HepG2 (cell line): ENCODE measurements around the gene ZFHX3. TPM values are rescaled to one million over a fixed set of nuclear protein-coding genes. Genes with fewer than 3 reads are reported as not detected.

Experiments used
- ATF7 ChIP-seq, 2 experiments: fragments of 450-650 bp in 1 of 2; sonication (generic) in 1 of 2; formaldehyde crosslinking in 1 of 2; IDR thresholded peaks; 2 replicates each; pipeline versions ENCODE4 v1.4.0 to v1.6.1; 2016 to 2020; ENCODE audit warnings: antibody characterized with exemption in 1 of 2, mild to moderate bottlenecking in 1 of 2, missing genetic modification reagents in 1 of 2
- EED ChIP-seq: sonication (generic); formaldehyde crosslinking; IDR thresholded peaks from 2 replicates; pipeline ENCODE4 v1.5.0; 2020; ENCODE audit warnings: mild to moderate bottlenecking, missing genetic modification reagents
- SRSF1 ChIP-seq: fragments of 200-400 bp; formaldehyde crosslinking; optimal IDR thresholded peaks from 2 replicates; pipeline ENCODE3; 2017; ENCODE audit warnings: mild to moderate bottlenecking, low read depth, low read length, moderate library complexity
- ZNF567 ChIP-seq: sonication (generic); formaldehyde crosslinking; IDR thresholded peaks from 2 replicates; pipeline ENCODE4 v1.8.1; 2023; ENCODE audit warnings: mild to moderate bottlenecking, missing genetic modification reagents, borderline replicate concordance
- ZNF672 ChIP-seq: sonication (generic); formaldehyde crosslinking; IDR thresholded peaks from 2 replicates; pipeline ENCODE4 v1.8.1; 2022; ENCODE audit warnings: missing genetic modification reagents
- ZNF724P ChIP-seq: sonication (generic); formaldehyde crosslinking; IDR thresholded peaks from 2 replicates; pipeline ENCODE4 v1.8.0; 2022; ENCODE audit warnings: missing genetic modification reagents, borderline replicate concordance
- ZNF770 ChIP-seq: sonication (generic); formaldehyde crosslinking; IDR thresholded peaks from 2 replicates; pipeline ENCODE4 v1.5.0; 2020; ENCODE audit warnings: mild to moderate bottlenecking, missing genetic modification reagents
- ZNF781 ChIP-seq: sonication (generic); formaldehyde crosslinking; IDR thresholded peaks from 2 replicates; pipeline ENCODE4 v1.5.1; 2020; ENCODE audit warnings: borderline replicate concordance, mild to moderate bottlenecking, missing genetic modification reagents; ENCODE audit errors: not compliant biosample characterization
- polyA plus RNA-seq, 8 experiments: library from polyadenylated mRNA; depleted of rRNA in 3 of 8; stranded (reverse) in 7 of 8; unstranded in 1 of 8; fragments of >200 nt; fragmentation: Illumina TruSeq in 4 of 8; extraction: Trizol in 4 of 8; gene quantifications; 2 replicates each; pipeline versions ENCODE4 v1.2.1 to v1.2.3, GENCODE V29; 2011 to 2016; ENCODE audit warnings: low read depth in 4 of 8, missing spikeins in 1 of 8, mixed read lengths in 1 of 8; ENCODE audit not compliant: insufficient read depth in 1 of 8
- total RNA-seq, 5 experiments: library from RNA; depleted of rRNA; stranded (reverse); fragments of >200 nt; fragmentation: Illumina TruSeq; extraction: Trizol; gene quantifications; 2 replicates each; pipeline ENCODE4 v1.2.3, GENCODE V29; 2016; ENCODE audit warnings: low read depth in 1 of 5
- TF ChIP-seq, protein P1 (sequence below): sonication (generic); formaldehyde crosslinking; IDR thresholded peaks from one replicate; pipeline ENCODE4 v1.5.1; 2020; ENCODE audit warnings: mild to moderate bottlenecking, missing genetic modification reagents; ENCODE audit errors: not compliant biosample characterization
- TF ChIP-seq, protein P2 (sequence below): sonication (generic); formaldehyde crosslinking; IDR thresholded peaks from 2 replicates; pipeline ENCODE4 v1.4.0; 2020; ENCODE audit warnings: mild to moderate bottlenecking, missing genetic modification reagents
- TF ChIP-seq, protein P3 (sequence below): sonication (generic); formaldehyde crosslinking; IDR thresholded peaks from 2 replicates; pipeline ENCODE4 v1.9.0; 2021; ENCODE audit warnings: missing genetic modification reagents, mild to moderate bottlenecking, borderline replicate concordance

The ZFHX3 gene
- total and polyA plus RNA-seq, 2 of the 13 experiments (the other 11 are each of a cell fraction or from before 2014, with no cell fraction given), result 5.0 to 6.0 TPM

DNA sequence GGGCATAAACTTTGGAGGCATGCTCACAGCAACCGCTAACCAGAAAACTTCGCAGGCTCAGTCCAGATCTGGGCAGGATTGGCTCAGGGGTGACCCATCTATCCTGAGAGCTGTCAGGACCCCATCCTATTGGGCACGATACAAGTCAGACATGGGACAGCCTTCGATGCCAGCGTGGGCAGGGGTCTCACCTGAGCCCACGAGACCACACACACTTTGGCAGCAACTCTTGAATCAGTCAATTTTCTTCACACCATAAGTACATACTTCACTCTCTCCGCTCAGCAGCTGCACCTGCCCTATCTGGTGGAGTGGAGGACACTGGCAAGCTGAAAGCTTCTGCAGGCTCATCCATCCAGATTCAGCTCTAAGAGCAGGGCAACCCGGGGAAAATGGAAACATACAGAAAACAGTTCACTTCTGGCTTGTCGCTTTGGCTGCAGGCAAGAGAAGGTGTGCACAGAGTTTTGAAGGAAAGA lies 48.3 kb downstream of the ZFHX3 start (continued):
- TF ChIP-seq, protein P1, sequence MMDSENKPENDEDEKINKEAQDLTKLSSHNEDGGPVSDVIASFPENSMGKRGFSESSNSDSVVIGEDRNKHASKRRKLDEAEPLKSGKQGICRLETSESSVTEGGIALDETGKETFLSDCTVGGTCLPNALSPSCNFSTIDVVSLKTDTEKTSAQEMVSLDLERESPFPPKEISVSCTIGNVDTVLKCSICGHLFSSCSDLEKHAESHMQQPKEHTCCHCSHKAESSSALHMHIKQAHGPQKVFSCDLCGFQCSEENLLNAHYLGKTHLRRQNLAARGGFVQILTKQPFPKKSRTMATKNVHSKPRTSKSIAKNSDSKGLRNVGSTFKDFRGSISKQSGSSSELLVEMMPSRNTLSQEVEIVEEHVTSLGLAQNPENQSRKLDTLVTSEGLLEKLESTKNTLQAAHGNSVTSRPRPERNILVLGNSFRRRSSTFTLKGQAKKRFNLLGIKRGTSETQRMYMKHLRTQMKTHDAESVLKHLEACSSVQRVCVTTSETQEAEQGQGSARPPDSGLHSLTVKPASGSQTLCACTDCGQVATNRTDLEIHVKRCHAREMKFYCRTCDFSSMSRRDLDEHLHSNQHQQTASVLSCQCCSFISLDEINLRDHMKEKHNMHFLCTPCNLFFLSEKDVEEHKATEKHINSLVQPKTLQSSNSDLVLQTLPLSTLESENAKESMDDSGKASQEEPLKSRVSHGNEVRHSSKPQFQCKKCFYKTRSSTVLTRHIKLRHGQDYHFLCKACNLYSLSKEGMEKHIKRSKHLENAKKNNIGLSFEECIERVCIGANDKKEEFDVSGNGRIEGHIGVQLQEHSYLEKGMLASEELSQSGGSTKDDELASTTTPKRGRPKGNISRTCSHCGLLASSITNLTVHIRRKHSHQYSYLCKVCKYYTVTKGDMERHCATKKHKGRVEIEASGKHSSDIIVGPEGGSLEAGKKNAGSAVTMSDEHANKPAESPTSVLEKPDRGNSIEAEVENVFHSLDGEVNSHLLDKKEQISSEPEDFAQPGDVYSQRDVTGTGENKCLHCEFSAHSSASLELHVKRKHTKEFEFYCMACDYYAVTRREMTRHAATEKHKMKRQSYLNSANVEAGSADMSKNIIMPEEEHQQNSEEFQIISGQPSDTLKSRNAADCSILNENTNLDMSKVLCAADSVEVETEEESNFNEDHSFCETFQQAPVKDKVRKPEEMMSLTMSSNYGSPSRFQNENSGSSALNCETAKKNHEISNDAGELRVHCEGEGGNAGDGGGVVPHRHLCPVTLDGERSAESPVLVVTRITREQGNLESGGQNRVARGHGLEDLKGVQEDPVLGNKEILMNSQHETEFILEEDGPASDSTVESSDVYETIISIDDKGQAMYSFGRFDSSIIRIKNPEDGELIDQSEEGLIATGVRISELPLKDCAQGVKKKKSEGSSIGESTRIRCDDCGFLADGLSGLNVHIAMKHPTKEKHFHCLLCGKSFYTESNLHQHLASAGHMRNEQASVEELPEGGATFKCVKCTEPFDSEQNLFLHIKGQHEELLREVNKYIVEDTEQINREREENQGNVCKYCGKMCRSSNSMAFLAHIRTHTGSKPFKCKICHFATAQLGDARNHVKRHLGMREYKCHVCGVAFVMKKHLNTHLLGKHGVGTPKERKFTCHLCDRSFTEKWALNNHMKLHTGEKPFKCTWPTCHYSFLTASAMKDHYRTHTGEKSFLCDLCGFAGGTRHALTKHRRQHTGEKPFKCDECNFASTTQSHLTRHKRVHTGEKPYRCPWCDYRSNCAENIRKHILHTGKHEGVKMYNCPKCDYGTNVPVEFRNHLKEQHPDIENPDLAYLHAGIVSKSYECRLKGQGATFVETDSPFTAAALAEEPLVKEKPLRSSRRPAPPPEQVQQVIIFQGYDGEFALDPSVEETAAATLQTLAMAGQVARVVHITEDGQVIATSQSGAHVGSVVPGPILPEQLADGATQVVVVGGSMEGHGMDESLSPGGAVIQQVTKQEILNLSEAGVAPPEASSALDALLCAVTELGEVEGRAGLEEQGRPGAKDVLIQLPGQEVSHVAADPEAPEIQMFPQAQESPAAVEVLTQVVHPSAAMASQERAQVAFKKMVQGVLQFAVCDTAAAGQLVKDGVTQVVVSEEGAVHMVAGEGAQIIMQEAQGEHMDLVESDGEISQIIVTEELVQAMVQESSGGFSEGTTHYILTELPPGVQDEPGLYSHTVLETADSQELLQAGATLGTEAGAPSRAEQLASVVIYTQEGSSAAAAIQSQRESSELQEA (CRISPR knock-in tag), result peak; percentile 9
- TF ChIP-seq ZNF770, result peak; percentile 3; the same call in 1 of the 2 replicates
- TF ChIP-seq ZNF567 (CRISPR knock-in tag), result no peak
- TF ChIP-seq, protein P2, sequence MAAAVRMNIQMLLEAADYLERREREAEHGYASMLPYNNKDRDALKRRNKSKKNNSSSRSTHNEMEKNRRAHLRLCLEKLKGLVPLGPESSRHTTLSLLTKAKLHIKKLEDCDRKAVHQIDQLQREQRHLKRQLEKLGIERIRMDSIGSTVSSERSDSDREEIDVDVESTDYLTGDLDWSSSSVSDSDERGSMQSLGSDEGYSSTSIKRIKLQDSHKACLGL (CRISPR knock-in tag), result 0 out of 2 replicates have a peak, but pooled peaks have one; percentile 34
- TF ChIP-seq ZNF781 (CRISPR knock-in tag), result peak; percentile 64
- 0 out of 2 replicates have a peak, but pooled peaks have one; percentile 41 for TF ChIP-seq ZNF724P (CRISPR knock-in tag)
- peak; percentile 48; the same call in 1 of the 2 replicates for TF ChIP-seq EED
- TF ChIP-seq ZNF672 (CRISPR knock-in tag), result no peak
- TF ChIP-seq ATF7 (IDR thresholded peaks at IDR 0.05), result no peak
- TF ChIP-seq ATF7 (CRISPR knock-in tag; IDR thresholded peaks at IDR 0.05), result no peak
- TF ChIP-seq, protein P3, sequence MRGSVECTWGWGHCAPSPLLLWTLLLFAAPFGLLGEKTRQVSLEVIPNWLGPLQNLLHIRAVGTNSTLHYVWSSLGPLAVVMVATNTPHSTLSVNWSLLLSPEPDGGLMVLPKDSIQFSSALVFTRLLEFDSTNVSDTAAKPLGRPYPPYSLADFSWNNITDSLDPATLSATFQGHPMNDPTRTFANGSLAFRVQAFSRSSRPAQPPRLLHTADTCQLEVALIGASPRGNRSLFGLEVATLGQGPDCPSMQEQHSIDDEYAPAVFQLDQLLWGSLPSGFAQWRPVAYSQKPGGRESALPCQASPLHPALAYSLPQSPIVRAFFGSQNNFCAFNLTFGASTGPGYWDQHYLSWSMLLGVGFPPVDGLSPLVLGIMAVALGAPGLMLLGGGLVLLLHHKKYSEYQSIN, result no peak
- peak; percentile 21 for TF ChIP-seq SRSF1
